ENCODE results near the gene MTO1. TPM values are rescaled to one million over a fixed set of nuclear protein-coding genes. Genes with fewer than 3 reads are reported as not detected.

The MTO1 gene
- total and polyA plus RNA-seq, 2 donors (not counting 1 experiment from before 2014, with no cell fraction given), result 21.5 to 52.4 TPM

DNA sequence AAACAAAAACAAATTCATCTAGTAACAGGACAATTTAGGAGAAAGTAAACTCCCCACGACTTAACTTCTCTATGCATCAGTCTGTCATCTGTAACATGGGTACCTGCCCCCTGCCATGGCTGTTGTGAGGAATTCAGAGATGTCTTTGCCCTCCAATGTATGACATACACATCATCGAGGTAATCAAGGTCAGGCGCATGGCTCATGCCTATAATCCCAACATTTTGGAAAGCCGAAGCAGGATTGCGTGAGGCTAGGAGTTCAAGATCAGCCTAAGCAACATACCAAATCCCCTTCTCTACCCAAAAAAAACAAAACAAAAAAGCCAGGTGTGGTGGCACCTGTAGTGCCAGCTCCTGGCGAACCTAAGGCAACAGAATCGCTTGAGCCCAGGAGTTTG, 50.3 kb downstream of the MTO1 start:
- Histone ChIP-seq H3K27me3 (ENCODE audit: control insufficient read depth, insufficient read depth, low read length) (no peaks in the 10 kb centered on the region), H3K4me3 (replicated peaks in 1 of 4; ENCODE audit: control extremely low read depth in 1 of 4, insufficient read depth in 1 of 4, low read depth in 3 of 4, low read length in 4 of 4) (no peak overlapping the region), H4K20me1 (ENCODE audit: control insufficient read depth, extremely low read depth, insufficient read depth, low read length) (peaks cover 3% of the 10 kb centered on the region), H3K4me2 (ENCODE audit: extremely low read depth, insufficient read depth, low read length) (no peak overlapping the region), H2AFZ (ENCODE audit: low read length) (no peak overlapping the region), H3K79me2 (ENCODE audit: control insufficient read depth, insufficient read depth, low read length) (peaks cover 7% of the 10 kb centered on the region), H3K9me3 (ENCODE audit: control insufficient read depth, insufficient read depth, low read depth, low read length) (no peaks in the 10 kb centered on the region), H3K9ac (ENCODE audit: insufficient read depth, low read length) (no peak overlapping the region), H3K4me1 (ENCODE audit: control insufficient read depth, extremely low read depth, insufficient read depth, low read length) (peaks cover 4% of the 10 kb centered on the region), H3K36me3 (ENCODE audit: control insufficient read depth, insufficient read depth, low read length) (peaks cover 3% of the 10 kb centered on the region), H3K27ac (ENCODE audit: insufficient read depth, low read length) (no peak overlapping the region)
- DNase-seq (ENCODE audit: low read depth in 2 of 2), result no peak
- TF ChIP-seq EZH2 (IDR thresholded peaks at IDR 0.05; ENCODE audit: low read length, missing control alignments), result no peak
- TF ChIP-seq, protein P1, sequence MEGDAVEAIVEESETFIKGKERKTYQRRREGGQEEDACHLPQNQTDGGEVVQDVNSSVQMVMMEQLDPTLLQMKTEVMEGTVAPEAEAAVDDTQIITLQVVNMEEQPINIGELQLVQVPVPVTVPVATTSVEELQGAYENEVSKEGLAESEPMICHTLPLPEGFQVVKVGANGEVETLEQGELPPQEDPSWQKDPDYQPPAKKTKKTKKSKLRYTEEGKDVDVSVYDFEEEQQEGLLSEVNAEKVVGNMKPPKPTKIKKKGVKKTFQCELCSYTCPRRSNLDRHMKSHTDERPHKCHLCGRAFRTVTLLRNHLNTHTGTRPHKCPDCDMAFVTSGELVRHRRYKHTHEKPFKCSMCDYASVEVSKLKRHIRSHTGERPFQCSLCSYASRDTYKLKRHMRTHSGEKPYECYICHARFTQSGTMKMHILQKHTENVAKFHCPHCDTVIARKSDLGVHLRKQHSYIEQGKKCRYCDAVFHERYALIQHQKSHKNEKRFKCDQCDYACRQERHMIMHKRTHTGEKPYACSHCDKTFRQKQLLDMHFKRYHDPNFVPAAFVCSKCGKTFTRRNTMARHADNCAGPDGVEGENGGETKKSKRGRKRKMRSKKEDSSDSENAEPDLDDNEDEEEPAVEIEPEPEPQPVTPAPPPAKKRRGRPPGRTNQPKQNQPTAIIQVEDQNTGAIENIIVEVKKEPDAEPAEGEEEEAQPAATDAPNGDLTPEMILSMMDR (conservative IDR thresholded peaks at IDR 0.05 in 1 of 2, IDR thresholded peaks at IDR 0.05 in 1 of 2; ENCODE audit: low read depth in 1 of 2, low read length in 2 of 2), result no peak

GRCh38 chr6:73513496-73513854, 51.9 kb downstream of the MTO1 start:
- Histone ChIP-seq H3K4me2 (ENCODE audit: extremely low read depth, insufficient read depth, low read length) (no peak overlapping the region), H3K79me2 (ENCODE audit: control insufficient read depth, insufficient read depth, low read length) (peaks cover 19% of the 10 kb centered on the region), H3K9me3 (ENCODE audit: control insufficient read depth, insufficient read depth, low read depth, low read length) (no peaks in the 10 kb centered on the region), H3K36me3 (ENCODE audit: control insufficient read depth, insufficient read depth, low read length) (peaks cover 6% of the 10 kb centered on the region), H3K27ac (ENCODE audit: insufficient read depth, low read length) (no peak overlapping the region), H3K4me1 (ENCODE audit: control insufficient read depth, extremely low read depth, insufficient read depth, low read length) (peaks cover 6% of the 10 kb centered on the region), H2AFZ (ENCODE audit: low read length) (no peak overlapping the region), H4K20me1 (ENCODE audit: control insufficient read depth, extremely low read depth, insufficient read depth, low read length) (peaks cover 6% of the 10 kb centered on the region), H3K9ac (ENCODE audit: insufficient read depth, low read length) (no peak overlapping the region), H3K4me3 (replicated peaks in 1 of 4; ENCODE audit: control extremely low read depth in 1 of 4, insufficient read depth in 1 of 4, low read depth in 3 of 4, low read length in 4 of 4) (no peak overlapping the region), H3K27me3 (ENCODE audit: control insufficient read depth, insufficient read depth, low read length) (no peaks in the 10 kb centered on the region)
- DNase-seq (ENCODE audit: low read depth in 2 of 2), result peak in 1 of 2 donors; percentile 30
- no peak for TF ChIP-seq EZH2 (IDR thresholded peaks at IDR 0.05; ENCODE audit: low read length, missing control alignments)
- TF ChIP-seq, protein P1 (conservative IDR thresholded peaks at IDR 0.05 in 1 of 2, IDR thresholded peaks at IDR 0.05 in 1 of 2; ENCODE audit: low read depth in 1 of 2, low read length in 2 of 2), result no peak

- no peaks in the 10 kb centered on the region for H3K27me3 ChIP-seq (ENCODE audit: control insufficient read depth, insufficient read depth, low read length)
- H3K4me3 ChIP-seq (replicated peaks in 1 of 4; ENCODE audit: control extremely low read depth in 1 of 4, insufficient read depth in 1 of 4, low read depth in 3 of 4, low read length in 4 of 4), result no peak overlapping the region
- no peak overlapping the region for H3K27ac ChIP-seq (ENCODE audit: insufficient read depth, low read length)
- H4K20me1 ChIP-seq (ENCODE audit: control insufficient read depth, extremely low read depth, insufficient read depth, low read length), result peaks cover 6% of the 10 kb centered on the region
- H3K36me3 ChIP-seq (ENCODE audit: control insufficient read depth, insufficient read depth, low read length), result peaks cover 15% of the 10 kb centered on the region
- no peak overlapping the region for H2AFZ ChIP-seq (ENCODE audit: low read length)
- no peak overlapping the region for H3K4me2 ChIP-seq (ENCODE audit: extremely low read depth, insufficient read depth, low read length)
- no peak overlapping the region for H3K9ac ChIP-seq (ENCODE audit: insufficient read depth, low read length)
- TF ChIP-seq, protein P1 (conservative IDR thresholded peaks at IDR 0.05 in 1 of 2, IDR thresholded peaks at IDR 0.05 in 1 of 2; ENCODE audit: low read depth in 1 of 2, low read length in 2 of 2), result no peak
- TF ChIP-seq EZH2 (IDR thresholded peaks at IDR 0.05; ENCODE audit: low read length, missing control alignments), result no peak
- peaks cover 30% of the 10 kb centered on the region for H3K79me2 ChIP-seq (ENCODE audit: control insufficient read depth, insufficient read depth, low read length)
- H3K4me1 ChIP-seq (ENCODE audit: control insufficient read depth, extremely low read depth, insufficient read depth, low read length), result peaks cover 6% of the 10 kb centered on the region
- DNase-seq (ENCODE audit: low read depth in 2 of 2), result peak in 1 of 2 donors; percentile 38
- H3K9me3 ChIP-seq (ENCODE audit: control insufficient read depth, insufficient read depth, low read depth, low read length), result no peaks in the 10 kb centered on the region
Observed at GRCh38 chr6:73514746-73515110, 53.2 kb downstream of the MTO1 start.

Measured in fibroblast of lung (primary cell).